Measurements from ENCODE around the gene RARB.
A peak's percentile ranks its signal among the peaks of the same experiment; 100 is the strongest.

Gene RARB

GRCh38 chr3:25610167-25610566 lies 182.1 kb downstream of the RARB start:
- no peak for DNase-seq (ENCODE audit: low spot score)

GRCh38 chr3:25610779-25611178 lies 182.7 kb downstream of the RARB start:
- no peak for DNase-seq (ENCODE audit: low spot score)

DNA sequence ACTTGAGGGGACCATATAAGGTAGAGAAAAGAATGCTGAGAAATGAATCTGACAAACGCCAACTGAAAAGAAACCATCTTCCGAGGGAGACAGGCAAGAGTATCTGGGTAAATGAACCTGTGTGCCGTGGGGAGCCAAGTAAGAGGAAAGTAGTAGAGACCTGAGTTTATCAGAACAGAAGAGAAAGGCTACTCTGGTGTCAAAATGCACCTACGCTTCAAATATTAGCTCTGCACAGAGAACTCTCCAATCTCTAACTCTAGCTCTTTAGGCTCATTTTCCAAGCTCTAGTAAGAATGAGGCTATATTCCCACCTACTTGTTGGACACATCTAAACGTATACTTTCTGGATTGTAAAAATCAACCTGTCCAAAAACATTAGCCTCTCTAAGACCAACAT lies 183.1 kb downstream of the RARB start:
- DNase-seq (ENCODE audit: low spot score) = no peak

DNA sequence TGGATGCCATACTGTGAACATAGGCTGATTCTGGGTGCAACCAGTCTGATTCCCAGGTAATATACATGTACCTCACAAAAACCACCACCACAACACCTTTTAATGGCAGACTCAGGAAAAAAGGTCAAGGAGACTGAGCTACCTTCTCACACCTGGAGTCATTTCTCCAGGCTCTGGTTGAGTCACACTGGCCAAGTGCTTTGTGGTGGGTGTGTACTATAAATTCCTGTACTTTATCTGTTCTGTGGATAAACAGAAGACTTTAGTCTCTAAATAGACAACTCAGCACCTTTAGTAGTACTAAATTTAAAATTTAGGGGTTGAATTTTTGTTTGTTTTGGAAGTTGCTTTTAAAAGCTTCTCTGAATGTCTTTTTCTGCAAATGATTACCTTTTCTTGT lies 190.0 kb downstream of the RARB start:
- peak; percentile 29 for DNase-seq (ENCODE audit: low spot score)

GRCh38 chr3:25619382-25619781 lies 191.3 kb downstream of the RARB start:
- no peak for DNase-seq (ENCODE audit: low spot score)

GRCh38 chr3:25620493-25620892 lies 192.4 kb downstream of the RARB start:
- no peak for DNase-seq (ENCODE audit: low spot score)

- no peak for DNase-seq (ENCODE audit: low spot score)
These were observed 193.0 kb downstream of the RARB start for GRCh38 chr3:25621087-25621486.

- no peak for DNase-seq (ENCODE audit: low spot score)
These were observed 203.9 kb downstream of the RARB start for GRCh38 chr3:25631989-25632388.

- no peak for DNase-seq (ENCODE audit: low spot score)
These were observed 205.9 kb downstream of the RARB start for GRCh38 chr3:25633919-25634318.

GRCh38 chr3:25635038-25635437 lies 207.0 kb downstream of the RARB start:
- no peak for DNase-seq (ENCODE audit: low spot score)

All from kidney tubule cell (primary cell).